GM21390 (cell line): Measurements from ENCODE around the gene OPRD1.

Experiments used
- ATAC-seq: cut with Tn5 transposase; IDR thresholded peaks from one replicate; pipeline ENCODE4 v1.9.1; 2021; ENCODE audit not compliant: unreplicated experiment

Gene OPRD1

GRCh38 chr1:28902738-28903137 is 90.8 kb downstream of the OPRD1 start:
- ATAC-seq, result no peak

- ATAC-seq, result no peak
Measured at GRCh38 chr1:28905921-28906666, 94.1 kb downstream of the OPRD1 start.

- no peak for ATAC-seq
Measured at GRCh38 chr1:28909198-28909597, 97.2 kb downstream of the OPRD1 start.

- ATAC-seq, result no peak
Measured at GRCh38 chr1:28910379-28911115, 98.6 kb downstream of the OPRD1 start.

GRCh38 chr1:28913786-28914227 is 101.8 kb downstream of the OPRD1 start:
- no peak for ATAC-seq

GRCh38 chr1:28914228-28915030 is 102.5 kb downstream of the OPRD1 start, which contains the start of gene EPB41:
TSS of gene EPB41 (plus strand) at chr1:28914569. CDS start at chr1:28987438, 72,869 bp downstream.
- ATAC-seq, result peak; percentile 87

- peak; percentile 19 for ATAC-seq
Measured at GRCh38 chr1:28915031-28915895, 103.3 kb downstream of the OPRD1 start.

- ATAC-seq, result no peak
Measured at GRCh38 chr1:28917757-28918118, 105.8 kb downstream of the OPRD1 start.
